GM18507 (cell line): ENCODE results near the gene SLC9A3.

Experiments used
- DNase-seq: peaks from one replicate; pipeline ENCODE4 v3.0.0; 2011; ENCODE audit warnings: low read depth; ENCODE audit not compliant: insufficient read length; ENCODE audit errors: extremely low spot score
- FAIRE-seq: peaks from 2 replicates; lab custom pipeline; 2011; peaks lifted over from hg19 to GRCh38; lab: Jason Lieb, UNC

SLC9A3 gene

DNA sequence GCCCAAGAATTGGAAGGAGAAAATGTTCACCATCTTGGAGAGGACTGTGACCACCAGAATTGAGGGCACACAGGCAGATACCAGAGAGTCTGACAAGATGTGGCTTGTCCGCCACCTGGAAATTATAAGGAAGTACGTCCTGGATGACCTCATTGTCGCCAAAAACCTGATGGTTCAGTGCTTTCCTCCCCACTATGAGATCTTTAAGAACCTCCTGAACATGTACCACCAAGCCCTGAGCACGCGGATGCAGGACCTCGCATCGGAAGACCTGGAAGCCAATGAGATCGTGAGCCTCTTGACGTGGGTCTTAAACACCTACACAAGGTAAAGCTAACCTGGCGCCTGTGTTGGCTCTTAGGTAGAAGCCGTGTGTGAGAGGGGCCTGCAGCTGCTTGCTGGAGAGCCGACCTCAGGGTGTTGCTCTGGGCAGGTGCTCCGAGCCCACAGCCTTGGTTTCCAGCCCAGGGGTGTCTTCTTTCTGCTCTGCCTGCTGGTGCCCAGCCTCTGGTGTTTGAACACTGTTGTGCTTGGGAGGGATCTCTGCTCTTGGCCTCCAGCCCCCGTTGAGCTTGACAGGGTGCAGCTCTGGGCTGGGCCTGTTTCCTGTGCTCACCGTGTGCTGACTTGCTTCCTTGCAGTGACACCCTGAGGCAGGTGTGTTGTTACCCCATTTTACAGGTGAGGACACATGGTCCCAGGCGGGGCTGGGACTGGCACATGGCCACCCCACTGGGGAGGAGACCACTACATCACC, 70.3 kb downstream of the SLC9A3 start:
- no peak for DNase-seq
- no peak for FAIRE-seq

DNA sequence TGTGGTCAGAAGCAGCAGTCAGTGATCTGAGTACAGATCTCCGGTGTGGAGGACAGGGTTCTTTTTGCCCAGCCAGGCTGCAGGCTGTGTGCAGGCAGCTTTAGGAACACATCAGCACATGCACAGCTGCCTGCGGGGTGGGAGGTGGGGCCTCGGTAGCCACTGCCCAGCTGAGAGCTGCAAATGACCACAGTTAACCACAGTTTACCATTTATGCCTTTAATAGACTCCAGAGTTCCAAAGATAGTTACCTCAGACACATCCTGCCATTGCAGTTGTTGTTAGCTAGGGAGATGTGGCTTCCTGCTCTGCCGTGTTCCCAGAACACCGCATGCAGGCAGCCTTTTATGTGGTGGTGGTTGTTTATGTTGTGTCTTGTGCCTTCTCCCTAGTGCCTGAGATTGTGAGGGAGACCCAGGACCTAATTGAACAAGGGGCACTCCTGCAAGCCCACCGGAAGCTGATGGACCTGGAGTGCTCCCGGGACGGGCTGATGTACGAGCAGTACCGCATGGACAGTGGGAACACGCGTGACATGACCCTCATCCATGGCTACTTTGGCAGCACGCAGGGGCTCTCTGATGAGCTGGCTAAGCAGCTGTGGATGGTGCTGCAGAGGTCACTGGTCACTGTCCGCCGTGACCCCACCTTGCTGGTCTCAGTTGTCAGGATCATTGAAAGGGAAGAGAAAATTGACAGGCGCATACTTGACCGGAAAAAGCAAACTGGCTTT, 71.1 kb downstream of the SLC9A3 start:
- no peak for FAIRE-seq
- DNase-seq: no peak

DNA sequence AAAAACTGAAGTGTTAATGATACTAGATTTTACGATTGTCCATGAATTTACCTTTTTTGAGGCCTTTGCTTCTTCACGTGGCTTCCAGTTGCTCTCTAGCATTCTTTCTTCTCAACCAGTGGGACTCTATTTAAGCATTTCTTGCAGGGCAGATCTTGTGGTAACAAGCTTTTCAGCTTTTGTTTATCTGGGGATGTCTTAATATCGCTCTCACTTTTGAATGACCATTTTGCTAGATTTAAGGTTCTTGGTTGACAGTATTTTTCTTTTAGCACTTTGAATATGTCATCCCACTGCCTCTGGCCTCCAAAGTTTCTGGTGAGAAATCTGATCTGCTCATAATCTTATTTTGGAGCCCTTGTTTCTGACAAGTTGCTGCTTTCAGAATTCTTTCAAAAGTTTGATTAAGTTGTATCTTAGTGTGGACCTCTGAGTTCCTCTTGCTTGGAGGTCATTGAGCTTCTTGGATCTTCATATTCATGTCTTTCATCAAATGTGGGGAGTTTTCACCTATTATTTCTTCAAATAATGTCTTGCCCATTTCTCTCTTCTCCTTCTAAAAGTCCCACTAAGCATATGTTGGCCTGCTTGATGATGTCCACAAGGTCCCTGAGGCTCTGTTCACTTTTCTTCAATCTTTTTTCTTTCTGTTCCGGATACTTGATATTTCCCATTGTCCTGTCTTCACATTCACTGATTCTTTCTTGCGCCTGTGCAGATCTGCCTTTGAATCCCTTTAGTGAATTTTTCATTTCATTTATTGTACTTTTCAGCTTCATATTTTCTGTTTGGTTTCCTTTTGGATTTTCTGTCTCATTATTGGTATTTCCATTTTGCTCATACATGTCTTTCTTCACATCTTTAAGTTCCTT, 72.4 kb downstream of the SLC9A3 start:
- no peak for FAIRE-seq
- DNase-seq: no peak

DNA sequence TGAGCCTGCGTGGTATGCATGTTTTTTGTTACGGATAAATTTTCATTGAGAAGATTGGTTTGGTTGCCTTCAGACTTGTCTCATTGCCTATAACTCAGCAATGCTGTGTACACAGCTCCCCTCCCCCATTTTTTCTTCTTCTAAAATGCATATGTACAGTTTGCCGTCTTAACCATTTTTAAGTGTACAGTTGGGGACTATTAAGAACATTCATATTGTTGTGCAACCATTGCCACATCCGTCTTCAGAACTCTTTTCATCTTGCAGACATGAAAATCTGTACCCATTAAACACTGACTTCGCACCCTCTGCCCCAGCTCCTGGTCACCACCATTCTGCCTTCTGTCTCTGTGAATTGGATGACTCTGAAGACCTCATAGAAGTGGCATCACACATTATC, 75.1 kb downstream of the SLC9A3 start:
- DNase-seq (no peak), FAIRE-seq (no peak)

DNA sequence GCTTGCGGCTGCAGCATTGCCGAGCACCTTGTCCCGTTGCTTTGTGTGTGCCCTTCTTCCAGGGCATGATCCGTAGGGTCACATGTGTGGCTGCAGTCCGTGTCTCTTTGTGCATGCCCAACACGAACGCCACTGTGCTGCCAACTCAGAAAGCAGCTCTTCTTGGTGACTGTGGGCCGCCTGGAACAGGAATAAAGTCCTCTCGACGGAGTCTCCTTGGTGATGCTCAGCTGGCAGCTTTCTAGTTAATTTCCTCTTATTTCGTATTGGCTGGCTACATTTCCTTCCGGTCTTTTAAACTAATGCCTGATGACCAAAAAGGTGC, 75.5 kb downstream of the SLC9A3 start:
- DNase-seq (no peak), FAIRE-seq (no peak)

DNA sequence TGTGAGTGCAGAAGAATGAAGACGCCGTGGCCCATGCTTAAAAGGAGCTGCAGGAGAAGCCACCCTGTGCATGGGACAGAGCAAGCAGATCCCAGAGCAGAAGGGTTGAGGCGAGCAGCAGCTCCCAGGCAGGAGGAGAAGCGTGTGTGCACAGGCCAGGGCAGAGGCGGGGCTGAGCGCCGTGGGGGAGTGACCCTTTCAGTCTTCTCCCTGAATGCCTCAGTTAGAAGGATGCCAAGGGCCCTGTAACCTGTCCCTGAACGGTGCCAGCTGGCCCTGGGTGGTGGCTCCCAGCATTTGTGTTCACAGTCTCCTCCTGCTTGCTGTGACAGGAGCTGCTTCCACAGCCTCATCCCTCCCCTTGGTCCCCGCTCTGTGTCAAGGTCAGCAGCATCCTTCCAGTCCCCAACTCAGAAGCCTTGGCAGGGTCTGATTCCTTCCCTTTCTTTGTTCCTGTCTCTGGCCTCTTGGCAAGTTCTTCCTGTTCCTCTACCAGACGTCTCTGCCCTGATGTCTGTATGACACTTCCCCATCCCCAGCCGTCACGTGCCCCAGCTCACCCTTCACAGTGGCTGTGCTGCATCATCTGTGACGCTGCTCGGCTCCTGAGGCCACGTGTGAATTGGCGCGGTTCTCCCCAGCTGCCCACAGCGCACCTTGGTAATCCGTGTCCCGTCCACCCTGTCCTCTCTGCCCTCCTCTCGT, 76.0 kb downstream of the SLC9A3 start:
- DNase-seq: no peak

DNA sequence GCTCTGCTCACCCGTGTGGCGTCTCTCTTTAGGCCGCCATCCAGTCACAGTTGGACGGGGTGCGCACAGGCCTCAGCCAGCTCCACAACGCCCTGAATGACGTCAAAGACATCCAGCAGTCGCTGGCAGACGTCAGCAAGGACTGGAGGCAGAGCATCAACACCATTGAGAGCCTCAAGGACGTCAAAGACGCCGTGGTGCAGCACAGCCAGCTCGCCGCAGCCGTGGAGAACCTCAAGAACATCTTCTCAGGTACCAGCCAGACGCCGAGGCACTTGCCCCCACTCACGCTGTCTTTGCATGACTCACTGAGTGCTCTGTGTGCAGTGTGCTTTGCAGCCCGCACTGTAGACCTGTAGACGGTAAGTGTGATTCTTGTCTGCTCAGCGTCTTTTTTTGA, 76.7 kb downstream of the SLC9A3 start:
- DNase-seq (no peak), FAIRE-seq (no peak)

More for the DNA sequence above, 76.0 kb downstream of the SLC9A3 start:
- no peak for FAIRE-seq

DNA sequence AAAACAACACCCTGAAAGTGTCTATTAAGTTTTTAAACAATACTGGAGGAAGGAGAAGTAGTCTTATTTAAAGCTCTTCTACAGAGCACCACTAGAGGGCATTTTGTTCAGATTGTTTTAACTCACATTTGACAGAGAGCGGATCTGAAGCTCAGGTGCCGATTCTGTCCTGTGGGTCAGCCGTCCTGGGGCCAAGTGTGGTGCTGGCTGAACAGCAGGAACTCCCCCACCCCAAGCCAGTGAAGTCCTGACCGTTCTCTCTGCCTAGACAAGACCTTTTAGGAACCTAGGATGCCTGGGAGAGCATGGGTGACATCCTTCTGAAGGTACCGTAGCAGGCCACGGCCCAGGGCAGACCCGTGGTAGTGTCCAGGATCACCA, 77.4 kb downstream of the SLC9A3 start:
- DNase-seq (no peak), FAIRE-seq (peak; percentile 77)

DNA sequence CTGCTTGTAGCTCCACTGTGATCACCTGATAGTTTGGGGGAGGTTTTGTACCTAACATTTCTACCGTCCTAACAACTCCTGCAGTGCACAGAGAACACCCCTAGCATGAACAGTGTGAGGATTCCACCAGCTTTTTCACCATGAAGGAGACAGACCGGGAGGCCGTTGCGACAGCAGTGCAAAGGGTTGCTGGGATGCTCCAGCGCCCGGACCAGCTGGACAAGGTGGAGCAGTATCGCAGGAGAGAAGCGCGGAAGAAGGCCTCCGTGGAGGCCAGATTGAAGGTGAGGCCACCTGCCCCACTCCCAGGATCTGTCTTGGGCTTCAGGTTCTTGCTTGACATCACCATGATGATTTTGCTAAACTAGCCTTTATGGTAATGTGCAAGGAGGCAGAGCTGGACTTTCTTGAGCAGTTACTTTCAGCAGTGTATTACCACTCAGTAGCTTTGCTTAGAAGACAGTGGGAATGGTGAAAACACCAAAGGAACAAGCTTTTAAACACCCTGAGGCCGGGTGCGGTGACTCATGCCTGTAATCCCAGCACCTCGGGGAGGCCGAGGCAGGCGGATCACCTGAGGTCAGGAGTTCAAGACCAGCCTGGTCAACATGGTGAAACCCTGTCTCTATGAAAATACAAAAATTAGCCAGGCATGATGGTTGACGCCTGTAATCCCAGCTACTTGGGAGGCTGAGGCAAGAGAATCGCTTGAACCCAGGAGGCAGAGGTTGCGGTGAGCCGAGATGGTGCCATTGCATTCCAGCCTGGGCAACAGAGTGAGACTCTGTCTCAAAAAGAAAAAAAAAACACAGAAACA, 78.0 kb downstream of the SLC9A3 start:
- DNase-seq (no peak), FAIRE-seq (no peak)

DNA sequence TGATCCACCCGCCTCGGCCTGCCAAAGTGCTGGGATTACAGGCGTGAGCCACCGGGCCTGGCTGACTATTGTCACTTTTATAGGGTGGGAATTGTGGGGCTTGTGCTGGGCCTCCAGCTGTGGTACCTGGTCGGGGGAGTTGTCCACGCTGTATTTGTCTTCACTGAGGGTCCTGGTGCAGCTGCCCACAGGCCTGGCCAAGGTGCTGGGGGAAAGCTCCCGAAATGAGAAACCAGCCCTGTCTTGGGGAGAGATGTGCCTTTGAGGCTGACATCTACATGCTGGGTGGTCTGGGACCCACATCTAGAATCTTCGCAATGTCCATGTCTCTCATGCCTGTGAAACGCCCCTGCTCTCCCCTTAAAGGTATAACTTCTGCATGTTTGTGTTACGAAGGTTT, 78.7 kb downstream of the SLC9A3 start:
- FAIRE-seq: no peak
- no peak for DNase-seq

DNA sequence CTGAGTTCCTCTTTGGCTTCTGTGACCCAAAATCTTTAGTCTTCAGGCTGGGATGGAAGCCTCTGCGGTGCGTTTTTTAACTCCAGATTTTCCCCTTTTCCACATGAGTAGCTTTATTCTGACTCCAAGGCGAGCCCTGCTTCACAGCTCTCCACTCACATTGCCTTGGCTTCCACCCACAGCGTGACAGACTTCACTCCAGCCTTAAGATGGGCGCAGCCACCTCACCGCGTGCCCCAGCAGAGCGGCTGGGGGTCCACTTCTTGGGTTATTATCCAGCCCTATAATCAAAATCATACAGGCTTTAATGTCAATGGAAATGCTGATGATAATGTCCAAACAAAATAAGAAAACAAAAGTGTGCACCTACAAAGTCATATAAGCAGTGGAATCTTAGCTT, 80.0 kb downstream of the SLC9A3 start:
- FAIRE-seq (no peak), DNase-seq (no peak)

DNA sequence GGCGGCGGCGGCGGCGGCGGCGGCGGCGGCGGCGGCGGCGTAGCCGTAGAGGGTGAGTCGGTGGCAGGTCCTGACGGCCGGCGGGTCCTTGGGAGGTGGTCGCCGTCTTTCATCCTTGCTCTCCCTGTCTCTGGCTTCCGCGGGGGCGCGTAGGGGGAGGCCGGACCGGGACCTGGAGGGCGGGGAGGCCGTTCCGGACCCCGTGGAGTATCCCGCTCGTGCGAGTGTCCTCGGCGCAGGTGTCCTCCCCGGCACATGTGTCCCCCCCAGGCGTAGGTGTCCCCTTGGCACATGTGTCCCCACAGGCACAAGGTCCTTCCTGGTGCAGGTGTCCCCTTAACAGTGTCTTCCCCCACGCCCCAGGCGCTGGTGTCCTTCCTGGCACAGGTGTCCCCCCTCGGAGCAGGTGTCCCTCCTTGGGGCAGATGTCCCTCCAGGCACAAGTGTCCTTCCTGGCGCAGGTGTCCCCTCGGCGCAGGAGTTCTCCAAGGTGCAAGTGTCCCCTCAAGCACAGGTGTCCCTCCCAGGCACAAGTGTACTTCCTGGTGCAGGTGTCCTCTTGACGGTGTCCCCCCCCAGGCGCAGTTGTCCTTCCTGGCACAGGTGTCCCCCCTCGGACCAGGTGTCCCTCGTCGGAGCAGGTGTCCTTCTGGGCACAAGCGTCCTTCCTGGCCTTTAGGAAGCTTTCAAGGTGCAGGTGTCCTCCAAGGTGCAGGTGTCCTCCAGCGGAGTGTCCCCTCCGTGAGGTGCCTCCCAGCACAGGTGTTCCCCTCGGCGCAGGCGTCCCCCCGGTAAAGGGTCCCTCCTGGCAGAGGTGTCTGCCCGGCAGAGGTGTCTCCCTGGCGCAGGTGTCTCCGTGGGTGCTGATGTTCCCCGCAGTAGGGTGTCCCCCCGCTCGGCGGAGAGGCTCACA, 80.8 kb downstream of the SLC9A3 start:
- DNase-seq: peak; percentile 32
- FAIRE-seq: no peak

DNA sequence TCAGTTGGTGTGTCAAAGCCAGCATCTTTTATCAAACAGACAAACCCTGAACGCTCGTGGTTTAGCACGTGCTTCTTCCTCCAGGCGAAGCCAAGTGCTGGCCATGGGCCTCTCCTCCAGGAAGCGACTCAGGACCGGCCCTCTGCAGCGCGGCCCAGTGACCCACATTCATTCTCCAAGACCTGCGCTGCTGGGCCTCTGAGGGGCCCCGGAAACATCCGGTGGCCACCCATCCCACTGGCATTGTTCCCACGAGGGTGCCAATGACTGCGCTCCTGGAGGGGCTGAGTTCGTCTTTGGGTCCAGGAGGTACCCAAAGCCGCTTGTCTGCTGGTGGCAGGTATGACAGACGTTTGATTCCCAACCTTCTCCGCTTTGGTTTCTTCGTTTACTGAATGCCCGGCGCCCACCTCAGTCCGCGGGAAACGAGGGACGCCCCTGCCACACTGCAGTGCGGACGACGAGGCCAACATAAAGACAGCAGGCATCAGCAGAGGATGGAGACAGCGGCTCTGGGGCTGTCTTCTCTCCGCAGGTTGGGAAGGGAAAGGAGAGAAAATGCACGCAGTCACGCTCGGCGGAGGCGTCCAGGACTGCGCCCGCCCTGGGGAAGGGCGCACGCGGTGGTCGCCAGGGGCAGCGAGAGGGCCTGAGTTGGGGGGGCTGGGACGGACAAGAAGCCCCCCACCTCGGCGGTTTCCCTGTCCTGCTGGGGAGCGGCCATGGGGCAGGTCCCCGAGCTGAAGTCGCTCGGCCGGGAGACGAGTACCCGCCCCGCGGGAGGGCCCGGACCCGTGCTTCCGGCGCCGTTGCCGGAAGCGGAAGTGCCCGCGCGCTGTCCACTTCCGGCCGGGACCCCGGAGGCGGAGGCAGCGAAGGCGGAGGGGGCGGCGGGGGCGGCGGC, 81.7 kb downstream of the SLC9A3 start, which contains the start of gene EXOC3:
EXOC3 (plus strand) TSS at position 842 of the 904 bp plus-strand sequence. CDS start 3,030 bp downstream, outside the sequence.
- DNase-seq (peak; percentile 96), FAIRE-seq (peak; percentile 38)

DNA sequence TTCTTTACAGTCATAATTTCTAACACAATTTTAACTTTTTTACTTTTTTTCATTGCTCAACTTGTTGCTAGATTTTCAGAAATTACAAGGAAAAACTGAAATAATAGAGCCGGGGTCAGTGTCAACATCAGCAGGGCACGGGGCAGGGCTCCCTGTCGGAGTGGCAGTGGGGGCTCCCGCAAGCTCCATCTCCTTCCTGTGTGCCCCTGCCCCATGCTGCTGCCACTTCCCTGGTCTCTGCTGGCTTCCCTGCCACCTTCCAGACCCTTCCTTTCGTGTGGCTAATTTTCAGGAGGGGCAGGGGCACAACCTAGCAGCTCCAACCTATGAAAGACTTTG, 82.3 kb downstream of the SLC9A3 start:
- DNase-seq (no peak), FAIRE-seq (no peak)

DNA sequence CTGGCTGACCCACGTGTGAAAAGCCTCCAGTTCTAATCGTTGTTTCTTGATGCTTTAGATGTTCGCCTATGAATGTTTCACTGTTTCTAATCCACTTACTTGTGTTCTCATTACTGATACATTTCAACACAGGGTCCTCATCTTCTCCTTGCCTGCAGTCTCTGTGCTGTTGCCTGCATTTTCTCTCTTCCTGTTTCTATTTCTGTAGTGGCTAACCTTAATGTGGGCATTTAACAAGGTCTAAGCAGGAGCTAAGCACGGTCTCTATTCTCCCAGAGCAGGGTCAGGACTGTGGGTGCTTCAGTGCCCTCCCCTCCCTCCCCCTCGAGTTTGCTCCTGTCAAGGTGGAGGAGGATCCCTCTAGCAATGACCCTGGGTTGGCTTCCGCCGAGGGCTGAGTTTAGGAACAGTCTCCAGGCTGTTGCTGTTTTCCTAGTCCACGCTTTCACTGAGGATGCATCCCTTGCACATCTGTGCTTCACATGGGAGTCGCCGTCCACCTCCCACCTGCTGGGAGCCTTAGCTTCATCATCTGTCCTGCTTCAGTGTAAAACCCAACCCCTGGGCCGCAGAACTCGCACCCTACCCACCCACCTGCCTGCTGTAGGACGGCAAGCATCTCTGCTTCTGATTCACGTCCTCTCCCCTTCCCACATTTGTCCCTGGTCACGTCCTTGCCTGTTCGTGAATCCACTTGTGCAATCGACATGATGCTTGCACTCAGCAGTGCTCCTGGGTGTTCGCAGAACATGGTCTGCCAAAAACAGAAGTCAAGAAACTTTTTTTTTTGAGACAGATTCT, 83.6 kb downstream of the SLC9A3 start:
- no peak for FAIRE-seq
- no peak for DNase-seq

DNA sequence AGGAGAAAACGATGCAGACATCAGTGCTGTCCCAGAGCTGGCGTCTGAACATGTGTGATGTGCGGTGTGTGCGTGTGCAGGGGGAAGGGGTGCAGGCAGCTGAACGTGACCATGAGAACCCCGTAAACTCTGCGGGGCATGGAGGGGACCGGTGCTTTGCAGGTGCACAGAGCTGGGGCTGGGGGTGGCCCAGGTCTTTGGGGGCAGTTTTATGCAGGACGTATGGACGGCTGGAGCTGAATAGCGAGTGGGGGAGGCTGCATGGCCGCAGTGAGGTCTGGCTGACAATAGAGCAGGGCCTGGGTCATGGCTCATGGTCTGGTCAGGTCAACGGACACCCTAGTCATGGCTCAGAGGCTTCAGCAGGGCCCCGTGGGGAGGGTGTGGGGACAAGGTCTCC, 84.6 kb downstream of the SLC9A3 start:
- FAIRE-seq (no peak), DNase-seq (no peak)
